A673 (cell line): ENCODE measurements around the gene TSPAN3.

ENCODE experiments used
- CTCF ChIP-seq: fragments of 300-800, 200-600 bp; sonication (generic); conservative IDR thresholded peaks from 2 replicates; pipeline ENCODE4 v1.5.1; 2017; ENCODE audit warnings: low read depth, mild to moderate bottlenecking, antibody characterized with exemption, low read length, moderate library complexity, mixed read lengths
- EZH2 ChIP-seq: fragments of 200-600 bp; sonication (generic); IDR thresholded peaks from 2 replicates; pipeline ENCODE4 v1.6.1; 2017; ENCODE audit warnings: borderline replicate concordance, low read depth, mild to moderate bottlenecking, mixed read lengths, antibody characterized with exemption, low read length; ENCODE audit not compliant: poor library complexity, severe bottlenecking

GRCh38 chr15:77030928-77031375 is 40.0 kb downstream of the TSPAN3 start:
- TF ChIP-seq EZH2 (no peak), CTCF (no peak)
